Amniotic stem cell (primary cell): ENCODE measurements around the gene CD300C.
"Not testable (repeated sequence)": the region's sequence is repeated elsewhere in the genome, so short reads cannot be mapped to it uniquely, and the experiment has no call there.

Experiments
- DNase-seq: peaks from one replicate; lab custom pipeline; 2025; lab: John Stamatoyannopoulos, UW

CD300C gene

GRCh38 chr17:74531231-74531761 is 14.6 kb downstream of the CD300C start, which contains the start of gene CD300LB:
TSS of gene CD300LB (minus strand) at chr17:74531475. CDS start at chr17:74531350, 125 bp downstream.
- no peak for DNase-seq

DNA sequence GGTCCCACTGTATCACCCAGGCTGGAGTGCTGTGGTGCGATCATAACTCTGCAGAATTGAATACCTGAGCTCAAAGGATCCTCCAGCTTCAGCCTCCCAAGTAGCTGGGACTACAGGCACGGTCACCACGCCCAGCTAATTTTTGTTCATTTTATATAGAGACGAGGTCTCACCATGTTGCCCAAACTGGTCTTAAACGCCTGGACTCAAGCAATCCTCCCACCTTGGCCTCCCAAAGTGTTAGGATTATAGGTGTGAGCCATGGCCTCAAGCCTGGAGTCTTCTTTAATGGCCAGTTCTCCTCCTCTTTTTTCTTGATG is 15.1 kb downstream of the CD300C start:
- DNase-seq = no peak

DNA sequence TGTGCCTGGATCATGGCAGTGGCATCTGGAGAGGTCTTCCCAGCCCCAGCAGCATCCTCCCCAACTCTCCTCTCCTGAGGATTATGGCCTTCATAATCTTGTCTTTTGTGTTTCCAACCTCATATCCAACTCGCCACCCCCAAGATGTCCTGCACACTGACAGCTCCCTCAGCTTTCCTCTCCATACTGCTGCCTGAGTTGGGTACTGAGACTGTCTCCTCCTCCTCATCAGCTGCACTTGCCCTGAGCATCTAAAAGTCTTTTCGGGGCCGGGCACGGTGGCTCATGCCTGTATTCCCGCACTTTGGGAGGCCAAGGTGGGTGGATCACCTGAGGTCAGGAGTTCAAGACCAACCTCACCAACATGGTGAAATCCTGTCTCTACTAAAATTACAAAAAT is 16.7 kb downstream of the CD300C start:
- DNase-seq = no peak

- DNase-seq = no peak
These were observed 17.3 kb downstream of the CD300C start for GRCh38 chr17:74528491-74529199.

DNA sequence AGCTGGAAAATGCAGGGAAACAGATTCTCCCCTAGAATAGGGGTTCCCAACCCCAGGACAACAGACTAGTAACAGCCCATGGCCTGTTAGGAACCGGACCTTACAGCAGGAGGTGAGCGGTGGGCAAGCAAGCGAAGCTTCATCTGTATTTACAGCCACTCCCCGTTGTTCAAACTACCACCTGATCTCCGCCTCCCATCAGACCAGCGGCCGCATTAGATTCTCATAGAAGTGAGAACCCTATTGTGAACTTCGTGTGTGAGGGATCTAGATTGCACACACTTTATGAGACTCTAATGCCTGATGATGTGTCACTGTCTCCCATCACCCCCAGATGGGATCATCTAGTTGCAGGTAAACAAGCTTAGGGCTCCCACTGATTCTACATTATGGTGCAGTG is 18.2 kb downstream of the CD300C start:
- no peak for DNase-seq

DNA sequence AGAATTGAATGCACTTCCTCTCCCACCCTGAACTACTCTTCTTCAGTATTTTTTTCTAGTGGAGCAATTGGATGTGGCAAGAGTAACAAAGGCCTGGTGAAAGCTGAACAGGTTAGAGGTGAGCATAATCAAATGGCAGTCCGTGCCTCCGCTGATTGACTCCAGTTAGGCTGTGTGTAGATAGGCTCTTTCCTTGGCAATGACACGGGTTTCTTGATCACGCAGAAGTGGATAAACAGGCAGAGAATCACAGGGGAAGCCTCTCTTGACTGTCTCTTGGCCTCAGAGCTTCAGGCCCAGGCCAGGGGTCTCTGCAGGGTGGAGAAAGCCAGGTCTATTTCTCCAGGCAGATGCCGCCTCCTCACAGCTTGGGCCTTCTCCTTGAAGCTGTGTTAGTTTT is 18.8 kb downstream of the CD300C start:
- no peak for DNase-seq

- no peak for DNase-seq
These were observed 19.2 kb downstream of the CD300C start for GRCh38 chr17:74526681-74527080.

DNA sequence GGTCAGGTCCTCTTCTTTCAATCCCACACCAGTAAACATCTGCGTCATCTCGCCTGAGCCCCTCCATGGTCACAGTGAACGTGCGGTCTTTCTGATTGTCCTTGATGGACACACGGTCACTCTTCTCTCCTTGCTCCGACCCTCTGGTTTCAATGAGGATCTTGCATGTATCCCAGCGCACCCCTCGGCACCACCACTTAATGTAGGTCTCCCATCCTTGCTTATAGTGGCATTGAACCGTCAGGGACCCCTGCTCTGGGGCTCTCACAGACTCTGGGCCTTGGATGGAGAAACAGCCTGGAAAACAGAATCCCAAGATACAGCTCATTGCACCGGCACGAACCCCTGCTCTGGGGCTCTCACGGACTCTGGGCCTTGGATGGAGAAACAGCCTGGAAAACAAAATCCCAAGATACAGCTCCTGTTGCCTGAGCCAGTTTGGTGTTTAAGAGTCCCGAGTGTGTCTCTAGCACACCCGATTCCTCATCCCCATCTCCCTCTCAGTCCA is 20.1 kb downstream of the CD300C start:
- DNase-seq = no peak

DNA sequence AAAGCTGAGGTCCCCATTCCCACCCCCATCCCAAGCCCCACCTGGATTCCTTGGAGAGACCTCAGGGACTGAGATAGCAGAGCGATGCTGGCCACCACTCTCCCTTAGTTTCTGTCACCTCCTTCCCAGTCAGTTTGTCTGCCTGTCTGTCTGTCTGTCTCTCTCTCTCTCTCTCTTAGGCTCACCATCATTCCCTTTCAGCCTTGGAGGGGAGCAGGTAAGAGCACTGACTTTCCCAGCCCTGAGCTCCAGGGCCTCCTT is 20.5 kb downstream of the CD300C start:
- DNase-seq = no peak

DNA sequence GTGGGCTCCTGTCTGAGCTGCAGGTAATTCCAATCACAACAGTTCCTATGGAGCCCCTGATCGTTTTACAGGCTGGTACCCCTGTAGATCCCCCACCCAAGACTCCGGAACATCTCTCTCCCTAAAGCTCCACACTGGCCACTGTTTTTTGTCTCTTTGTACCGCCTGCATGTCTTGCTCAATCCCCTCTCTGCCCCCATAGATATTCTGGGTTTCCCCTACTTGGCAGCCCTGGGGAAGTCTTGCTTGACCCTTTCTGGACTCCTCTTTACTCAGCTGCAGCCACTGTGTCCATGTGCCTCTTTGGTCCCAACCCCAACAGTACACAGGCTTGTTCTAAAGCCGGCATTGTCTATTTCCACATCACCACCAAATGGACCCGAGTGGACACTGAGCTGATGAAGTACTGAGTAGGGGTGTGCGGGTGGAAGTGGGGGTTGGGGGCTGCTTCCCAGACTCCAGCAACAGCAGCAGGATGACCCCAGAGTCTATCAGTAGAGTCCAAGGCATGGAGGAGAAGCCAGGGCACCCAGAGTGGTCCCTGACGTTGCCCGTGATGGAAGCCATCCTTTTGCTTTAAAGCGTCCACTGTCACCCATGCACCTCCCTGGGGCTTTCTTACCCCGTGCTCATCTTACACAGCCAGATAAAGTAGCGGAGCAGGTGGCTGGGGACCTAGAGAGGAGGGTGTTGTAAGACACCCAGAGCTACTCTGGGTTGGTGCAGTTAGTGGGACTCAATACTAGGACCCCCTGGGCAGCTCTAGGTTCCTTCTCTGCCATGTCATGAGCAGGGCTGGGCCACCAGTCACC is 21.1 kb downstream of the CD300C start:
- no peak for DNase-seq

DNA sequence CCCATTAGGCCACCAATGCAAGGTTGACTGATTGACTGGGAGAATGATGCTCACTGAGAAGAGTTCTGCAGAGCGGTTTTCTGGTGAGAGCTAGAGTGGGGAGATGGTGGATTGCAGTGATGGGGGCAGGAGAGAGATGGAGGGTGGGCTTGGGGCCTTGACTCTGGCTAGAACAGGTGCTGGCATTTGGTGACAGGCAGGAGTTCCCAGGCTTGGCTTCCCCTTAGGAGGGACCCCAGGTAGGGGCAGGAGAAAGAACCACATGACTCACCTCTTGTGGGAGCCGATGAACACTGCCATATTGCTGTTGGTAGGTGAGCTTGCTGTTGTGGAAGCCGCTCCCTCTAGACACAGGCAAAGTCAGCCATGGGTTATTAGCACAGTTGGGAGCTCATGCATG is 22.6 kb downstream of the CD300C start:
- no peak for DNase-seq

DNA sequence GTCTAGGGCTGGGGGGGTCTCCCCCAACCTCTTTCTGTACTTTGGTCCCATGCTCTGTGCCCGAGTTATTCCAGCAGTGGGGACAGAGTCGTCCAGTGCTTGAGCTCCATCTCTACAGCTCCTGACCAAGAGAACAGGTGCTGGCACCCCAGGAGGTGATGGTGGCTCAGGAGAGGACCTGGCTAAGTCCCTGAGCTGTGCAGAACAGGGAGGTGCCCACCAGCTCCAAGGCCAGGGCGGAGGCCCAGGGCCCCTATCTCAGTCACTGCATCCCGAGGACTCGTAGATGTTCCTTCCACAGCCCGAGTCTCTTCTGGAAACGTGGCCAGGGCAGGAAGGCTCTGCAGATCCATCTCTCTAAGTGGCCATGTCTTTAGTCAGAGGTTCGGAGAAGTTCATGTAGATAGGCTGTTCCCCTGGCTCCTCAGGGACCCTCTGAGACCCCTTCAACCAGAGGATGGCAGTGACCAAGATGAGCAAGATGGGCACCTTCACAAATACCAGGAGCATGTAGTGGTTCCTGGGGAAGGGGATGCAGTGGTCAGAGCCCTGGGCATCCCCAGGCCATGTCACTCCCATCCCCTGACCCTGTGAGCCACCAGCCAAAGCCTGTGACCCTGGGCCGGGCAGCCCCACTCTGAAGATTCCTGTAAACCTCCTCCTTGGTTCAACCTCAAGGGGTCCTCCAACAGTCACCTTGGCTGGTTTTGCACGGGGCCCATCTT is 23.4 kb downstream of the CD300C start:
- DNase-seq = no peak

DNA sequence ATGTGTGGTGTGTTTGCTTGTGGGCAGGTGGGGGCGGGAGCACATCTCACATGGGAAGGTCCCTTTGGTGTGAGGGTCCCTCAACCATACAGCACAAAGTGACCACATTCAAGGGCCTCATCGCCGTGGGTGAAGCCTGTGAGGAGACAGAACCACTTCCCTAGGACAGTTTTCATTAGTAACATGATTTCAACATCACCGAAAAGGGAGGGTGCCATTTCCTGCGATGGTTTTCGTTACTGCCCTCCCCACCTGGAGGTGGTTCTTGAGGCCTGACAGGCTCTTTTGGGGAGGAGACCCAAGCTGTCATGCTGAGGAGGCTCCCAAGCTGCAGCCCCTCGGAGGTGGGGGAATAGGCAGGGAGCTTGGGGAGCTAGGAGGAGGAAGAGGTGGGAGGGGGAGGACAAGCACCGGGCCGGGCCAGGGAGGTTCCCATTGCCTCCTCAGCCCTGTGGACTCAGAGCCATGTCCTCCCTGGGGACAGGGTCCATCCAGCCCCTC is 24.2 kb downstream of the CD300C start:
- DNase-seq = no peak

DNA sequence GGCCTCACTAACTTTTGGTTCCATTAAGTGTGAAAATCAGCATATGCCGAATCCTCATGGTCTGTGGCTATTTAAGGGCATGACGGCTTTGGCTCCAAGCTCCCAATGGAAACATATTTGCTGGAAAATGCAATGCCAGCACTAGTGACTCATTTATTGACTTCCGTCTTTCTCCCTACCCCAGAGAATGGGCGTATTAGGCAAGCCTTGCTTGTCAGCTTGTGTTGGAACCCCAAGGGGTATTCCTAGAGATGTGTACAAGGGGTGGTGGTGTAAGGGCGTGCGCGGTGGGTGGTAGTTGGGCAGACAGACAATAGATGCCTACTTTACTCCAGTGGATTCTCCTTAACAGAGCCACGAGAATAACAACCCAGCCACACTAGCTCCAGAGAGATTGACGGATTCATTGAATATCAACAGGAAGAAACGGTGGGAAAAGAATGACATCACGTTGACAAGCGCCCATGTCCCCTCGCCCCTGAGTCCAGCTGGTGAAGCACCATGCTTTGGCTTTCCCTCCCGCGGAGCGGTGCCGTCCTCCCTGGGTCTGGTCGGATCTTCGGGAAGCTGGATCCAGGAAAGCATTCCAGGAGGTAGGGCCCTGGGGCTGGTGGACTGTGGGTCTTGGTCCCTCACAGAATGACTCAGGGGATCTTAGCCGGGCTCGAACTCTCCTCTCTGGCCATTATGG is 25.0 kb downstream of the CD300C start:
- DNase-seq = no peak

- no peak for DNase-seq
These were observed 25.9 kb downstream of the CD300C start for GRCh38 chr17:74520016-74520434.

GRCh38 chr17:74518413-74518981 is 27.4 kb downstream of the CD300C start:
- not testable (repeated sequence) for DNase-seq

DNA sequence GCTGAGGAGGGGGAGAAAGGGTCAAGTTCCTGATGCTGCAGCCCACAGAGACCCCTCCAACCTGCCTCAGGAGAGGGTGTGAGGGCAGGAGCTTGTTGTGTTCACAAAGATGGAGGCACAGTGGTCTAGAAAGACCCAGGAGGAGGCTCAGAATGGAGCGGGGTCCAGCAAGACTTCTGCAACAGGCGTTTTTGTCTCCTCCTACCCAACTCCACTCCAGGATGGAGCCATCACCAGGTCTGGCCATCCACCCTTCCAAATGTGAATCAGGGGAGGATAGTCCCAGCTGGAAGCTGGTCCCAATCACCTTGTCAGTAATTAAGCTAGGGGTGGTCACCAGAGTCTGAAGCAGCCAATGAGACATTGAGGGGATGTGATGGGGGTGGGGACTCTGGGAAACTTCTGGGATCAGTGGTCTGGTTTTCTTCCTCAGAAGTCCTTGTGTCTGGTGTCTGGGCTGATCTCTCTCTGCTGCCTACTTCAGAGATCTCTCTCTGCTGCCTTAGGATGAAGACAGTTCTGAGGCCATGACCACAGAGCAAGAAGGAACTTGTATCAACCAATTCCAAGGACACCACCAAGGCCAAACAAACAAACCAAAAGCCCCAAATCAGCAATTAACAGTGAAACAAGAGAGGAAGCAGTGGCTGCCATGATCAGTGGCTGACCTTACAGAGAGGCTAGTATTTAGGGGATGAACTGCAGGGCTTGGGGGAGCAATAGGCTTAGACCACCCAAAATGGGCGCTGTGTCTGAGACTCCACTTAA is 29.2 kb downstream of the CD300C start:
- DNase-seq = no peak

GRCh38 chr17:74515941-74516340 is 30.0 kb downstream of the CD300C start:
- DNase-seq = no peak

DNA sequence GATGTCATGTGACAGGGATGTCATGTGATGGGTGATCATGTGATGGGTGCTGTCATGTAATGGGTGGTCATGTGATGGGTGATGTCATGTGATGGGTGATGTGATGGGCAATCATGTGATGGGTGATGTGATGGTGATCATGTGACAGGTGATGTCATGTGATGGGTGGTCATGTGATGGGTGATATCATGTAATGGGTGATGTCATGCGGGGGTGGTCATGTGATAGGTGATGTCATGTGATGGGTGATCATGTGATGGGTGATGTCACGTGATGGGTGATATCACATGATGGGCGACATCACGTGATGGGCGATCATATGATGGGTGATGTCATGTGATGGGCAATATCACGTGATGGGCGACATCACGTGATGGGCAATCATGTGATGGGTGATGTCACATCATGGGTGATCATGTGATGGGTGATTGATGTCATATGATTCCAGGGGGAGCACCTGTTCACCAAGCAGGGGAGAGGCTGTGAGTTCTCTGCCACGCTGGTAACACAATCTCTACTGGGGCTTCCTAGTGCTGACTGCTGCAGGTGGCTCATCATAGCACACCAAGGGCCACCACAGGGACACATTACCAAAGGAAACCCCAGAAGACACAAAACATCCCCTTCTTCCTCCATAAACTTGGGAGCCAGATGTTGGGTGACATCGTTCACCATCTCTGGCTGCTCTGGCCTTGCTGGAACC is 31.1 kb downstream of the CD300C start:
- DNase-seq = no peak

DNA sequence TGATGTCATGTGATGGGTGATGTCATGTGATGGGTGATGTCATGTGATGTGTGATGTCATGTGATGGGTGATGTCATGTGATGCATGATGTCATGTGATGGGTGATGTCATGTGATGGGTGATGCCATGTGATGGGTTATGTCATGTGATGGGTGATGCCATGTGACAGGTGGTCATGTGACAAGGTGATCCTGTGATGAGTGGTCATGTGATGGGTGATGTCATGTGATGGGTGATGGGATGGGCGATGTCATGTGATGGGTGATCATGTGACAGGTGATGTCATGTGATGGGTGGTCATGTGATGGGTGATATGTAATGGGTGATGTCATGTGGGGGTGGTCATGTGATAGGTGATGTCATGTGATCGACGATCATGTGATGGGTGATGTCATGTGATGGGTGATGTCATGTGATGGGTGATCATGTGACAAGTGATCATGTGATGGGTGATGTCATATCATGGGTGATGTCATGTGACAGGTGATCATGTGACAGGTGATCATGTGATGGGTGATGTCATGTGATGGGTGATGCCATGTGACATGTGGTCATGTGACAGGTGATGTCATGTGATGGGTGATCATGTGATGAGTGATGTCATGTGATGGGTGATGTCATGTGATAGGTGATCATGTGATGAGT is 31.8 kb downstream of the CD300C start:
- no peak for DNase-seq
